HCT116 (cell line): ENCODE measurements around the gene PTPRCAP. TPM values are rescaled to one million over a fixed set of nuclear protein-coding genes. Genes with fewer than 3 reads are reported as not detected.

ENCODE experiments used
- ATAC-seq: fragments of 200-7000 bp; cut with Tn5 transposase; 2 replicates; pipeline ENCODE4 v1.9.1; 2020; ENCODE audit warnings: mild to moderate bottlenecking, moderate library complexity
- BruUV-seq: library from RNA; stranded (reverse); fragments of 400-500 nt; replicated peaks from 2 replicates; lab custom pipeline; 2021; lab: Mats Ljungman, UMichigan
- CTCF ChIA-PET: fragments of 300-600 bp; sonication (Branson Sonifier 250); formaldehyde crosslinking; loops from one replicate; lab custom pipeline; 2021; ENCODE audit warnings: antibody characterized with exemption; lab: Charles Lee
- POLR2A ChIA-PET: fragments of 300-600, 350-600 bp; sonication (Branson Sonifier 250); formaldehyde crosslinking; loops from one replicate; lab custom pipeline; 2021; ENCODE audit warnings: antibody characterized with exemption; lab: Charles Lee
- RAD21 ChIA-PET, 2 experiments: fragments of 300-600 bp; sonication (Branson Sonifier 250); formaldehyde crosslinking; loops; one replicate each; lab custom pipeline; 2023; ENCODE audit warnings: low total read pairs in 2 of 2; ENCODE audit not compliant: uncharacterized antibody in 2 of 2, unreplicated experiment in 2 of 2, low non-redundant PET in 1 of 2; lab: Charles Lee
- DNase-seq: peaks from one replicate; pipeline ENCODE4 v3.0.0-alpha.2; 2010; ENCODE audit warnings: low read depth, low spot score
- H2AFZ ChIP-seq: fragments of 200-600 bp; shearing (Covaris generic), sonication (generic); 2 replicates; pipeline ENCODE4 v1.6.1; 2017; ENCODE audit warnings: low read depth, mixed run types, mixed read lengths, antibody characterized with exemption, low read length; ENCODE audit not compliant: poor library complexity, severe bottlenecking
- H3K27ac ChIP-seq: 2 replicates; pipeline ENCODE4 v1.5.1; 2012; ENCODE audit warnings: low read depth, low read length
- H3K27me3 ChIP-seq: fragments of 200-600 bp; sonication (generic); 2 replicates; pipeline ENCODE4 v1.6.1; 2016; ENCODE audit warnings: mixed run types, low read length, mixed read lengths; ENCODE audit not compliant: insufficient read depth
- H3K36me3 ChIP-seq, 2 experiments: fragments of 200-500 bp in 1 of 2; fragments of 200-600 bp in 1 of 2; sonication (Bioruptor generic) in 1 of 2; sonication (generic) in 1 of 2; 2 replicates each; pipeline versions ENCODE4 v1.5.1 to v1.6.1; 2014 to 2016; ENCODE audit warnings: low read length in 2 of 2, inconsistent platforms in 1 of 2, mixed read lengths in 1 of 2, mixed run types in 1 of 2; ENCODE audit not compliant: insufficient read depth in 2 of 2, control insufficient read depth in 1 of 2
- H3K4me1 ChIP-seq, 2 experiments: fragments of 200-600 bp in 1 of 2; sonication (generic) in 1 of 2; 2 replicates each; pipeline versions ENCODE4 v1.5.1 to v1.6.1; 2012 to 2017; ENCODE audit warnings: low read length in 2 of 2, inconsistent platforms in 1 of 2, mild to moderate bottlenecking in 1 of 2, mixed read lengths in 1 of 2, mixed run types in 1 of 2, moderate library complexity in 1 of 2; ENCODE audit not compliant: insufficient read depth in 2 of 2, control insufficient read depth in 1 of 2
- H3K4me2 ChIP-seq: fragments of 200-600 bp; sonication (generic); 2 replicates; pipeline ENCODE4 v1.6.1; 2017; ENCODE audit warnings: mixed run types, low read length, mixed read lengths
- H3K4me3 ChIP-seq, 2 experiments: fragments of 200-600 bp in 1 of 2; sonication (generic) in 1 of 2; replicated peaks in 1 of 2; 2 replicates each; pipeline ENCODE4 v1.5.1; 2011 to 2016; ENCODE audit warnings: low read length in 2 of 2, control low read depth in 1 of 2, low read depth in 1 of 2, mild to moderate bottlenecking in 1 of 2, mixed read lengths in 1 of 2, mixed run types in 1 of 2
- H3K79me2 ChIP-seq: fragments of 200-600 bp; sonication (generic); 2 replicates; pipeline ENCODE4 v1.6.1; 2017; ENCODE audit warnings: mild to moderate bottlenecking, mixed run types, low read length, moderate library complexity, mixed read lengths; ENCODE audit not compliant: insufficient read depth
- H3K9ac ChIP-seq: fragments of 200-600 bp; sonication (generic); 2 replicates; pipeline ENCODE4 v1.6.1; 2016; ENCODE audit warnings: low read length, mixed read lengths
- H3K9me2 ChIP-seq: fragments of 200-600 bp; sonication (generic), shearing (Covaris generic); 2 replicates; pipeline ENCODE4 v1.6.1; 2017; ENCODE audit warnings: mixed run types, mild to moderate bottlenecking, moderate library complexity; ENCODE audit not compliant: insufficient read depth
- H3K9me3 ChIP-seq, 2 experiments: fragments of 200-500 bp in 1 of 2; fragments of 200-600 bp in 1 of 2; sonication (Bioruptor generic) in 1 of 2; sonication (generic) in 1 of 2; 2 replicates each; pipeline ENCODE4 v1.6.1; 2014 to 2017; ENCODE audit warnings: low read length in 2 of 2, mixed read lengths in 2 of 2, inconsistent platforms in 1 of 2, low read depth in 1 of 2, mild to moderate bottlenecking in 1 of 2, mixed run types in 1 of 2, moderate library complexity in 1 of 2; ENCODE audit not compliant: control insufficient read depth in 1 of 2, insufficient read depth in 1 of 2
- H4K20me1 ChIP-seq: fragments of 200-600 bp; sonication (generic), shearing (Covaris generic); 2 replicates; pipeline ENCODE4 v1.6.1; 2017; ENCODE audit warnings: mixed run types, mild to moderate bottlenecking, moderate library complexity; ENCODE audit not compliant: insufficient read depth
- CBX3 ChIP-seq: IDR thresholded peaks from 2 replicates; pipeline ENCODE4 v1.6.1; 2012; ENCODE audit warnings: low read depth
- CEBPB ChIP-seq: IDR thresholded peaks from 2 replicates; pipeline ENCODE4 v1.6.1; 2012; ENCODE audit warnings: low read depth
- ELF1 ChIP-seq: IDR thresholded peaks from 2 replicates; pipeline ENCODE4 v1.6.1; 2012; ENCODE audit warnings: low read depth, borderline replicate concordance
- EZH2phosphoT487 ChIP-seq: fragments of 200-600 bp; IDR thresholded peaks from 2 replicates; pipeline ENCODE4 v1.6.1; 2018; ENCODE audit warnings: antibody characterized with exemption, borderline replicate concordance
- FOSL1 ChIP-seq: IDR thresholded peaks from 2 replicates; pipeline ENCODE4 v1.6.1; 2012; ENCODE audit warnings: low read depth
- POLR2A ChIP-seq: IDR thresholded peaks from 2 replicates; pipeline ENCODE4 v1.7.0; 2011; ENCODE audit warnings: borderline replicate concordance; ENCODE audit not compliant: insufficient read depth, insufficient read length; ENCODE audit errors: extremely low read depth
- SP1 ChIP-seq: IDR thresholded peaks from 2 replicates; pipeline ENCODE4 v1.6.1; 2012; ENCODE audit warnings: low read depth
- SRF ChIP-seq: IDR thresholded peaks from 2 replicates; pipeline ENCODE4 v1.6.1; 2012; ENCODE audit warnings: low read depth
- TCF7L2 ChIP-seq: IDR thresholded peaks from 2 replicates; pipeline ENCODE4 v1.7.0; 2011; ENCODE audit warnings: borderline replicate concordance, inconsistent platforms; ENCODE audit not compliant: insufficient read depth, insufficient read length; ENCODE audit errors: extremely low read depth
- ZFX ChIP-seq: fragments of 450-650 bp; IDR thresholded peaks from 2 replicates; pipeline ENCODE4 v1.6.1; 2017
- intact Hi-C: fragments of 100-400 bp; cut with micrococcal nuclease; formaldehyde crosslinking; loops from 2 replicates; pipeline ENCODE4 v1.10.0; 2022
- total RNA-seq: library from RNA; stranded (reverse); gene quantifications from one replicate; pipeline ENCODE4 v1.2.1, GENCODE V29; 2021; ENCODE audit not compliant: unreplicated experiment
- TF ChIP-seq, protein P1 (sequence below): IDR thresholded peaks from 2 replicates; pipeline ENCODE4 v1.6.1; 2012
- TF ChIP-seq, protein P2 (sequence below): IDR thresholded peaks from 2 replicates; pipeline ENCODE4 v1.6.1; 2012
- TF ChIP-seq, protein P3 (sequence below): IDR thresholded peaks from 2 replicates; pipeline ENCODE4 v1.6.1; 2012; ENCODE audit warnings: low read depth
- TF ChIP-seq, protein P4 (sequence below), 3 experiments: fragments of 200-600 bp in 1 of 3; sonication (generic) in 1 of 3; IDR thresholded peaks in 2 of 3; conservative IDR thresholded peaks in 1 of 3; 2 replicates each; pipeline ENCODE4 v1.5.1; 2012 to 2017; ENCODE audit warnings: low read depth in 2 of 3, low read length in 2 of 3, antibody characterized with exemption in 1 of 3, borderline replicate concordance in 1 of 3, control low read depth in 1 of 3, mild to moderate bottlenecking in 1 of 3, mixed read lengths in 1 of 3, mixed run types in 1 of 3, moderate library complexity in 1 of 3; ENCODE audit not compliant: insufficient read depth in 1 of 3

Gene PTPRCAP
- total RNA-seq, 1 experiment from 2014 or later = 1.4 TPM

DNA sequence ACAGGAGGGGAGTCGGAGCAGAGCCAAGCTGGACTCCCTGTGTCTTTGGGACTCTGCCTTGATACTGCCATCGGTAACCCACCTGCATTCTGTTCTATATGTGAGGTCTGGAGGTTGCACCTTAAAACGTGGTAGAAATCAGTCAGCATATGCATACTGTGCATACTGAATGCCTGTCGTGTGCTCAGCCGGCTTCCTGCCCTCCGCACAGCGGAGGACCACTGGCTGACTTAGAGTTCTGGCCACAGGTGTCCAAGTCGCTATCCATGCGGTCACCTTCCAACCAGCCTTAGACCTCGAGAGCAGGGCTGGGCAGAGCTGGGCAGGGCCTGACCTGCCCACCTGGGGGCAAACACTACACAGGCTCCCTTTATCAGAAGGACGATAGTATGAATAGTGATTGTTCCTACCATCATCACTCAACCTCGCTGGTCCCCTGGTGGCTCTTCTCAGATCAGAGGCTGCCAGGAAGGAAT, 29.8 kb downstream of the PTPRCAP start:
- ChIA-PET RAD21 (no interaction called here), POLR2A (no interaction called here), CTCF (no interaction called here)
- Histone ChIP-seq H3K9me2 (no peaks in the 10 kb centered on the region), H3K79me2 (no peaks in the 10 kb centered on the region), H4K20me1 (no peaks in the 10 kb centered on the region), H3K9ac (no peak overlapping the region), H3K27ac (no peak overlapping the region; the same call in 1 of the 2 replicates), H3K4me1 (peaks cover 0 to 4% of the 10 kb centered on the region in 2 experiments; a peak in 2 of 4 replicates), H3K4me2 (no peak overlapping the region), H3K9me3 (no peaks in the 10 kb centered on the region), H3K27me3 (no peaks in the 10 kb centered on the region), H2AFZ (no peak overlapping the region), H3K36me3 (no peaks in the 10 kb centered on the region), H3K4me3 (no peak overlapping the region)
- intact Hi-C loops = no loop called here
- DNase-seq (no peak), ATAC-seq (no peak)
- BruUV-seq = no TSS peak
- TF ChIP-seq, protein P1, sequence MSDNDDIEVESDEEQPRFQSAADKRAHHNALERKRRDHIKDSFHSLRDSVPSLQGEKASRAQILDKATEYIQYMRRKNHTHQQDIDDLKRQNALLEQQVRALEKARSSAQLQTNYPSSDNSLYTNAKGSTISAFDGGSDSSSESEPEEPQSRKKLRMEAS = no peak

DNA sequence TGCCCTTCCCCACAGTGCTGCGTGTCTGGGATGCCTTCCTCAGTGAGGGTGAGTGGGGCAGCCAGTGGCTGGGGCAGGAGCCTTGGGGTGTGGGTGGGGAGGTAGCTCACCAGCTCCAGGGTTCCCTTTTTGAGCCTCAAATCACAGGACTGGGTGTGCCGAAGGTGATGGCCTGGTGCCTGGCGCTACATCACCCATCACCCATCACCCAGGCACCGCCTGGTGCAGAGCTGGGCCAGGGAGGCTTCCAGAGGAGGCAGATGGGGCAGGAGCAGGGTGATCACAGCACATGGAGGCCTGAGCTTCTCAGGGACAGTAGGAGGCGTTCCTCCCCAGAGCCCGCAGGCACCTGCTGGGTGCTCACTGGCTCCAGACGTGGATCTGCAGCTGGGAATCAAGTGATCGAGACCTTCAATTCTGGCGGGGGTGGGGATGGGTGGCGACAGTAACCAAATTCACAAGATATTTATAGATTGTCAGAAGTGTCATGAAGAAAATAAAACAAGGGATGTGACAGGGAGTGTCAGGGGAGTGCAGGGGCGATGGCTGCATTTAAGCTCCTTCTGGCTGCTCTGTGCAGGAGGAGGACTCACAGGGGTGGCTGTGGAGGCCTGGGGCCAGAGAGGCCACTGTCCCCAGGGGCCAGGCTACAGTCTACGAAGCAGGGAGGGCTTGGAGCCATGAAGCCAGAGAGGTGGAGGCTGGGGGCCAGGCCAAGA, 30.4 kb downstream of the PTPRCAP start:
- Histone ChIP-seq H3K27me3 (no peaks in the 10 kb centered on the region), H3K36me3 (no peaks in the 10 kb centered on the region), H3K79me2 (no peaks in the 10 kb centered on the region), H3K4me1 (peaks cover 2 to 6% of the 10 kb centered on the region in 2 experiments), H3K9me2 (no peaks in the 10 kb centered on the region), H3K9me3 (no peaks in the 10 kb centered on the region), H3K9ac (no peak overlapping the region), H3K27ac (no peak overlapping the region; the same call in 1 of the 2 replicates), H4K20me1 (no peaks in the 10 kb centered on the region), H3K4me2 (no peak overlapping the region), H2AFZ (no peak overlapping the region), H3K4me3 (no peak overlapping the region)
- CTCF ChIA-PET = no interaction called here
- POLR2A ChIA-PET = no interaction called here
- RAD21 ChIA-PET = no interaction called here
- ATAC-seq (no peak), DNase-seq (no peak)
- no TSS peak for BruUV-seq
- intact Hi-C loops = no loop called here
- TF ChIP-seq FOSL1 (no peak), SRF (no peak), ELF1 (no peak), EZH2phosphoT487 (no peak), ZFX (no peak), TCF7L2 (no peak), SP1 (no peak), POLR2A (no peak), CBX3 (no peak), CEBPB (no peak)
- TF ChIP-seq, protein P2, sequence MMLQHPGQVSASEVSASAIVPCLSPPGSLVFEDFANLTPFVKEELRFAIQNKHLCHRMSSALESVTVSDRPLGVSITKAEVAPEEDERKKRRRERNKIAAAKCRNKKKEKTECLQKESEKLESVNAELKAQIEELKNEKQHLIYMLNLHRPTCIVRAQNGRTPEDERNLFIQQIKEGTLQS = no peak
- TF ChIP-seq, protein P1 = no peak
- TF ChIP-seq, protein P3, sequence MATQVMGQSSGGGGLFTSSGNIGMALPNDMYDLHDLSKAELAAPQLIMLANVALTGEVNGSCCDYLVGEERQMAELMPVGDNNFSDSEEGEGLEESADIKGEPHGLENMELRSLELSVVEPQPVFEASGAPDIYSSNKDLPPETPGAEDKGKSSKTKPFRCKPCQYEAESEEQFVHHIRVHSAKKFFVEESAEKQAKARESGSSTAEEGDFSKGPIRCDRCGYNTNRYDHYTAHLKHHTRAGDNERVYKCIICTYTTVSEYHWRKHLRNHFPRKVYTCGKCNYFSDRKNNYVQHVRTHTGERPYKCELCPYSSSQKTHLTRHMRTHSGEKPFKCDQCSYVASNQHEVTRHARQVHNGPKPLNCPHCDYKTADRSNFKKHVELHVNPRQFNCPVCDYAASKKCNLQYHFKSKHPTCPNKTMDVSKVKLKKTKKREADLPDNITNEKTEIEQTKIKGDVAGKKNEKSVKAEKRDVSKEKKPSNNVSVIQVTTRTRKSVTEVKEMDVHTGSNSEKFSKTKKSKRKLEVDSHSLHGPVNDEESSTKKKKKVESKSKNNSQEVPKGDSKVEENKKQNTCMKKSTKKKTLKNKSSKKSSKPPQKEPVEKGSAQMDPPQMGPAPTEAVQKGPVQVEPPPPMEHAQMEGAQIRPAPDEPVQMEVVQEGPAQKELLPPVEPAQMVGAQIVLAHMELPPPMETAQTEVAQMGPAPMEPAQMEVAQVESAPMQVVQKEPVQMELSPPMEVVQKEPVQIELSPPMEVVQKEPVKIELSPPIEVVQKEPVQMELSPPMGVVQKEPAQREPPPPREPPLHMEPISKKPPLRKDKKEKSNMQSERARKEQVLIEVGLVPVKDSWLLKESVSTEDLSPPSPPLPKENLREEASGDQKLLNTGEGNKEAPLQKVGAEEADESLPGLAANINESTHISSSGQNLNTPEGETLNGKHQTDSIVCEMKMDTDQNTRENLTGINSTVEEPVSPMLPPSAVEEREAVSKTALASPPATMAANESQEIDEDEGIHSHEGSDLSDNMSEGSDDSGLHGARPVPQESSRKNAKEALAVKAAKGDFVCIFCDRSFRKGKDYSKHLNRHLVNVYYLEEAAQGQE = no peak
- TF ChIP-seq, protein P4, sequence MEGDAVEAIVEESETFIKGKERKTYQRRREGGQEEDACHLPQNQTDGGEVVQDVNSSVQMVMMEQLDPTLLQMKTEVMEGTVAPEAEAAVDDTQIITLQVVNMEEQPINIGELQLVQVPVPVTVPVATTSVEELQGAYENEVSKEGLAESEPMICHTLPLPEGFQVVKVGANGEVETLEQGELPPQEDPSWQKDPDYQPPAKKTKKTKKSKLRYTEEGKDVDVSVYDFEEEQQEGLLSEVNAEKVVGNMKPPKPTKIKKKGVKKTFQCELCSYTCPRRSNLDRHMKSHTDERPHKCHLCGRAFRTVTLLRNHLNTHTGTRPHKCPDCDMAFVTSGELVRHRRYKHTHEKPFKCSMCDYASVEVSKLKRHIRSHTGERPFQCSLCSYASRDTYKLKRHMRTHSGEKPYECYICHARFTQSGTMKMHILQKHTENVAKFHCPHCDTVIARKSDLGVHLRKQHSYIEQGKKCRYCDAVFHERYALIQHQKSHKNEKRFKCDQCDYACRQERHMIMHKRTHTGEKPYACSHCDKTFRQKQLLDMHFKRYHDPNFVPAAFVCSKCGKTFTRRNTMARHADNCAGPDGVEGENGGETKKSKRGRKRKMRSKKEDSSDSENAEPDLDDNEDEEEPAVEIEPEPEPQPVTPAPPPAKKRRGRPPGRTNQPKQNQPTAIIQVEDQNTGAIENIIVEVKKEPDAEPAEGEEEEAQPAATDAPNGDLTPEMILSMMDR (IDR thresholded peaks at IDR 0.05 in 2 of 3, conservative IDR thresholded peaks at IDR 0.05 in 1 of 3; ENCODE audit: borderline replicate concordance in 1 of 3, insufficient read depth in 1 of 3, low read depth in 2 of 3, low read length in 2 of 3) = no peak
